Thyroid gland (tissue), 4 donors: ENCODE measurements around the gene TMEM229B. TPM values are rescaled to one million over a fixed set of nuclear protein-coding genes. Genes with fewer than 3 reads are reported as not detected.

Experiments
- DNase-seq, 2 donors: peaks; one replicate each; pipeline ENCODE4 v3.0.0-alpha.2; 2019
- H3K27ac ChIP-seq, 3 donors: fragments of 200-600 bp; sonication (generic); 1 replicate in 2 of 3; 2 replicates in 1 of 3; pipeline ENCODE4 v1.5.1; 2016 to 2019; ENCODE audit warnings: mild to moderate bottlenecking in 1 of 3, moderate library complexity in 1 of 3
- H3K27me3 ChIP-seq: fragments of 200-600 bp; sonication (generic); one replicate; pipeline ENCODE4 v1.5.1; 2019
- H3K36me3 ChIP-seq, 2 donors: fragments of 200-600 bp; sonication (generic); one replicate each; pipeline ENCODE4 v1.5.1; 2016 to 2019
- H3K4me1 ChIP-seq, 2 donors: fragments of 200-600 bp; sonication (generic); one replicate each; pipeline ENCODE4 v1.5.1; 2017 to 2019
- H3K4me3 ChIP-seq, 3 donors: fragments of 200-600 bp; sonication (generic); replicated peaks in 1 of 3; 1 replicate in 2 of 3; 2 replicates in 1 of 3; pipeline ENCODE4 v1.5.1; 2016; ENCODE audit warnings: mild to moderate bottlenecking in 1 of 3
- H3K9me3 ChIP-seq: fragments of 200-600 bp; sonication (generic); one replicate; pipeline ENCODE4 v1.5.1; 2017
- POLR2A ChIP-seq, 2 donors: fragments of 450-650 bp; IDR thresholded peaks; one replicate each; pipeline ENCODE4 v1.6.1; 2017; ENCODE audit warnings: antibody characterized with exemption in 2 of 2, mild to moderate bottlenecking in 2 of 2, moderate library complexity in 1 of 2
- WGBS, 2 donors: methylation state at CpG; one replicate each; pipeline ENCODE4 v1.1.5; 2017; 5-methylcytosine and 5-hydroxymethylcytosine counted together
- intact Hi-C: fragments of 100-400 bp; cut with DNase I; formaldehyde crosslinking; loops from one replicate; pipeline ENCODE4 v1.15.1; 2023
- total RNA-seq, 4 donors: library from RNA; depleted of rRNA; stranded (reverse); fragments of >200 nt; gene quantifications; one replicate each; pipeline ENCODE4 v1.2.3, GENCODE V29; 2016
- TF ChIP-seq, protein P1 (sequence below), 6 experiments: fragments of 200-600 bp in 3 of 6; fragments of 450-650 bp in 3 of 6; sonication (generic) in 3 of 6; IDR thresholded peaks; one replicate each; pipeline ENCODE4 v1.5.1; 2016 to 2019; ENCODE audit warnings: antibody characterized with exemption in 6 of 6, mild to moderate bottlenecking in 2 of 6, inconsistent platforms in 1 of 6, moderate library complexity in 1 of 6

TMEM229B gene
- total RNA-seq, 4 donors from 2014 or later: 27.3 to 63.5 (median 35.0) TPM

GRCh38 chr14:67477926-67478799, 10.4 kb downstream of the TMEM229B start:
- no peaks in the 10 kb centered on the region for H3K36me3 ChIP-seq
- peaks cover 13 to 19% of the 10 kb centered on the region in 2 donors for H3K4me1 ChIP-seq
- peak overlapping the region in 2 of 3 donors; percentile 3 to 43 for H3K27ac ChIP-seq
- no peaks in the 10 kb centered on the region for H3K9me3 ChIP-seq
- peak; percentile 76 to 90 for DNase-seq
- intact Hi-C loops: no loop called here
- TF ChIP-seq, protein P1, sequence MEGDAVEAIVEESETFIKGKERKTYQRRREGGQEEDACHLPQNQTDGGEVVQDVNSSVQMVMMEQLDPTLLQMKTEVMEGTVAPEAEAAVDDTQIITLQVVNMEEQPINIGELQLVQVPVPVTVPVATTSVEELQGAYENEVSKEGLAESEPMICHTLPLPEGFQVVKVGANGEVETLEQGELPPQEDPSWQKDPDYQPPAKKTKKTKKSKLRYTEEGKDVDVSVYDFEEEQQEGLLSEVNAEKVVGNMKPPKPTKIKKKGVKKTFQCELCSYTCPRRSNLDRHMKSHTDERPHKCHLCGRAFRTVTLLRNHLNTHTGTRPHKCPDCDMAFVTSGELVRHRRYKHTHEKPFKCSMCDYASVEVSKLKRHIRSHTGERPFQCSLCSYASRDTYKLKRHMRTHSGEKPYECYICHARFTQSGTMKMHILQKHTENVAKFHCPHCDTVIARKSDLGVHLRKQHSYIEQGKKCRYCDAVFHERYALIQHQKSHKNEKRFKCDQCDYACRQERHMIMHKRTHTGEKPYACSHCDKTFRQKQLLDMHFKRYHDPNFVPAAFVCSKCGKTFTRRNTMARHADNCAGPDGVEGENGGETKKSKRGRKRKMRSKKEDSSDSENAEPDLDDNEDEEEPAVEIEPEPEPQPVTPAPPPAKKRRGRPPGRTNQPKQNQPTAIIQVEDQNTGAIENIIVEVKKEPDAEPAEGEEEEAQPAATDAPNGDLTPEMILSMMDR (IDR thresholded peaks at IDR 0.05): no peak
- TF ChIP-seq POLR2A (IDR thresholded peaks at IDR 0.05): no peak
- no peaks in the 10 kb centered on the region for H3K27me3 ChIP-seq
- H3K4me3 ChIP-seq: no peak overlapping the region
- 42 to 54% methylated on average over 11 of the region's 11 CpGs for WGBS, 2 donors

DNA sequence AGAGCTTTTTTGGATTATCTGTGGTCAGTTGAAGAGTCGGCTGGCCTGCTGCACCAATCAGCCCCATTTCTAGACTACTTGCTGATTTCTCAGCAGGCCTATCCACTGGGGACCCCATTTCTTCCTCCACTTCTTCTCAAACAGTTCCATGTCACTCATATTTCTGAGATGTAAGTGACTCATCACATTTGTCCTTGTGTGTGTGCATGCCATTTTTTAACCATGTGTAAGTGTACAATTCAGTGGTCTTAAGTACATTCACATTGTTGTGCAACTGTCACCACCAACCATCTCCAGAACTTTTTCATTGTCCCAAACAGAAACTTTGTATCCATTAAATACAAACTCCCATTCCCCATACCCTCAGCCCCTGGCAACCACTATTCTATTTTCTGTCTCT, 14.2 kb downstream of the TMEM229B start:
- DNase-seq: no peak
- intact Hi-C loops: no loop called here
- peaks cover 13 to 19% of the 10 kb centered on the region in 2 donors for H3K4me1 ChIP-seq
- H3K9me3 ChIP-seq: no peaks in the 10 kb centered on the region
- H3K4me3 ChIP-seq: no peak overlapping the region
- 80 to 89% methylated on average over 1 of the region's 1 CpG for WGBS, 2 donors
- H3K27ac ChIP-seq: no peak overlapping the region
- TF ChIP-seq POLR2A (IDR thresholded peaks at IDR 0.05): no peak
- TF ChIP-seq, protein P1 (IDR thresholded peaks at IDR 0.05): no peak
- H3K36me3 ChIP-seq: no peaks in the 10 kb centered on the region
- no peaks in the 10 kb centered on the region for H3K27me3 ChIP-seq

DNA sequence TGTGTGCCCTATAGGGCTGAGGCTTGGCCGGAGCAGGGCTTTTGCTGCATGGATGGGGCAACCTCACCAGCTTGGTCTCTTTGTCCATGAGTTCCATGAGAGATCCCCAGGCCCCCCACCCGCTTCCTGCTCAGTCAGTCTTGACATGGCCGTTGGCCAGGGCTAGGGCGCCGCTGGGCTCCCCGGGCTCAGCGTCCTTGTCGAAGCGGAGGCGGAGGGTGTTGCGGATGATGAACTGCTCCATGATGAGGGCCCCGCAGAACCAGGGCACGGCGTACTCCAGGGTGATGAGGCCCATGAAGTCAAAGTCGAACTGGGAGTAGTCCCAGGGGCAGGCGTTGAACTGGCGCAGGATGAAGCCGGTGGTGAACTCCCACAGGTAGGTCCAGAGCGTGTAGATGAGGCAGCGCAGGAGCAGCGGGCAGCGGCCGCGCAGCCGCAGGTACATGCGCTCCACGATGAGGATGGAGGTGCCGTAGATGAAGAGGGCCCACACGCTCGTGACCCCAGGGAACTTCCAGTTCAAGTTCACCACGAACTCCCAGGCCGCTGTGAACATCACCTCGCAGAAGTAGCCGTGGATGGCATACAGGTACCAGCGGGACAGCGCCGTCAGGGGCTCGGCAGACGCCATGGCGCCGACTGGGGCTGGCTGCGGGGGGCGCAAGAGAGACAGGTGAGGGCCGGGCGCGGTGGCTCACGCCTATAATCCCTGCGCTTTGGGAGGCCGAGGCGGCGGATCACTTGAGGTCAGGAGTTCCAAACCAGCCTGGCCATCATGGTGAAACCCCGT, 15.0 kb downstream of the TMEM229B start:
- Histone ChIP-seq H3K4me1 (peaks cover 9 to 12% of the 10 kb centered on the region in 2 donors), H3K9me3 (no peaks in the 10 kb centered on the region), H3K27ac (no peak overlapping the region), H3K36me3 (no peaks in the 10 kb centered on the region), H3K27me3 (no peaks in the 10 kb centered on the region), H3K4me3 (no peak overlapping the region)
- 97 to 98% methylated on average over 50 to 52 of the region's 52 CpGs for WGBS, 2 donors
- no peak for DNase-seq
- TF ChIP-seq, protein P1 (IDR thresholded peaks at IDR 0.05): no peak
- TF ChIP-seq POLR2A (IDR thresholded peaks at IDR 0.05): no peak
- intact Hi-C loops: no loop called here

- no peak for DNase-seq
- 86 to 91% methylated on average over 5 to 10 of the region's 10 CpGs for WGBS, 2 donors
- Histone ChIP-seq H3K4me3 (no peak overlapping the region), H3K4me1 (peaks cover 1 to 4% of the 10 kb centered on the region in 2 donors), H3K27ac (no peak overlapping the region), H3K36me3 (no peaks in the 10 kb centered on the region), H3K27me3 (no peaks in the 10 kb centered on the region), H3K9me3 (no peaks in the 10 kb centered on the region)
- TF ChIP-seq, protein P1 (IDR thresholded peaks at IDR 0.05): no peak
- TF ChIP-seq POLR2A (IDR thresholded peaks at IDR 0.05): no peak
- intact Hi-C loops: no loop called here
These were observed 15.8 kb downstream of the TMEM229B start for GRCh38 chr14:67472726-67473125.
